DOHH2 (cell line): Measurements from ENCODE around the gene PDGFD.

Experiments
- EZH2phosphoT487 ChIP-seq: fragments of 200-600 bp; sonication (generic); IDR thresholded peaks from 2 replicates; pipeline ENCODE4 v1.6.1; 2017; ENCODE audit warnings: borderline replicate concordance, mild to moderate bottlenecking, antibody characterized with exemption, low read length, moderate library complexity, mixed read lengths
- TF ChIP-seq, protein P1 (sequence below): fragments of 200-600 bp; sonication (generic); IDR thresholded peaks from one replicate; pipeline ENCODE4 v1.5.1; 2014; ENCODE audit warnings: antibody characterized with exemption, mild to moderate bottlenecking, low read depth, low read length; ENCODE audit not compliant: poor library complexity, severe bottlenecking

DNA sequence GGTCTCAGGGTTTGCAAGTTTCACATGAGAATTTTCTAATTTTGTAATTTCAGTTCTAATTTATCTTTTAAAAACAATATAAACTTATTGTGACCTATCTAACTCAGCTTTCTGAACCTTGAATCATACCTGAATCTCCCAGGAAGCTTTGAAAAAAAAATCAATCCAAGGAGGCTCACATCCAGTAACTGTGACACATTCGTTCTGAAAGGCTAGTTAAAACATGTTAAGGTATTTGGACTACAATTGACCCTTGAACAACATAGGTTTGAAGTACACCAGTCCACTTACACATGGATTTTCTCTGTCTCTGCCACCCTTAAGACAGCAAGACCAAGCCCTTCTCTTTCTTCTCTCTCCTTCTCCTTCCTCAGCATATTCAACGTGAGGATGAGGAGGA, 87.5 kb downstream of the PDGFD start:
- TF ChIP-seq, protein P1, sequence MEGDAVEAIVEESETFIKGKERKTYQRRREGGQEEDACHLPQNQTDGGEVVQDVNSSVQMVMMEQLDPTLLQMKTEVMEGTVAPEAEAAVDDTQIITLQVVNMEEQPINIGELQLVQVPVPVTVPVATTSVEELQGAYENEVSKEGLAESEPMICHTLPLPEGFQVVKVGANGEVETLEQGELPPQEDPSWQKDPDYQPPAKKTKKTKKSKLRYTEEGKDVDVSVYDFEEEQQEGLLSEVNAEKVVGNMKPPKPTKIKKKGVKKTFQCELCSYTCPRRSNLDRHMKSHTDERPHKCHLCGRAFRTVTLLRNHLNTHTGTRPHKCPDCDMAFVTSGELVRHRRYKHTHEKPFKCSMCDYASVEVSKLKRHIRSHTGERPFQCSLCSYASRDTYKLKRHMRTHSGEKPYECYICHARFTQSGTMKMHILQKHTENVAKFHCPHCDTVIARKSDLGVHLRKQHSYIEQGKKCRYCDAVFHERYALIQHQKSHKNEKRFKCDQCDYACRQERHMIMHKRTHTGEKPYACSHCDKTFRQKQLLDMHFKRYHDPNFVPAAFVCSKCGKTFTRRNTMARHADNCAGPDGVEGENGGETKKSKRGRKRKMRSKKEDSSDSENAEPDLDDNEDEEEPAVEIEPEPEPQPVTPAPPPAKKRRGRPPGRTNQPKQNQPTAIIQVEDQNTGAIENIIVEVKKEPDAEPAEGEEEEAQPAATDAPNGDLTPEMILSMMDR: no peak
- TF ChIP-seq EZH2phosphoT487: no peak
